Measurements from ENCODE around the gene IDUA. TPM values are rescaled to one million over a fixed set of nuclear protein-coding genes. Genes with fewer than 3 reads are reported as not detected.

The IDUA gene
- total and polyA plus RNA-seq, 2 of the 4 experiments (the other 2 are of a cell fraction): 0.72 to 12.5 TPM

DNA sequence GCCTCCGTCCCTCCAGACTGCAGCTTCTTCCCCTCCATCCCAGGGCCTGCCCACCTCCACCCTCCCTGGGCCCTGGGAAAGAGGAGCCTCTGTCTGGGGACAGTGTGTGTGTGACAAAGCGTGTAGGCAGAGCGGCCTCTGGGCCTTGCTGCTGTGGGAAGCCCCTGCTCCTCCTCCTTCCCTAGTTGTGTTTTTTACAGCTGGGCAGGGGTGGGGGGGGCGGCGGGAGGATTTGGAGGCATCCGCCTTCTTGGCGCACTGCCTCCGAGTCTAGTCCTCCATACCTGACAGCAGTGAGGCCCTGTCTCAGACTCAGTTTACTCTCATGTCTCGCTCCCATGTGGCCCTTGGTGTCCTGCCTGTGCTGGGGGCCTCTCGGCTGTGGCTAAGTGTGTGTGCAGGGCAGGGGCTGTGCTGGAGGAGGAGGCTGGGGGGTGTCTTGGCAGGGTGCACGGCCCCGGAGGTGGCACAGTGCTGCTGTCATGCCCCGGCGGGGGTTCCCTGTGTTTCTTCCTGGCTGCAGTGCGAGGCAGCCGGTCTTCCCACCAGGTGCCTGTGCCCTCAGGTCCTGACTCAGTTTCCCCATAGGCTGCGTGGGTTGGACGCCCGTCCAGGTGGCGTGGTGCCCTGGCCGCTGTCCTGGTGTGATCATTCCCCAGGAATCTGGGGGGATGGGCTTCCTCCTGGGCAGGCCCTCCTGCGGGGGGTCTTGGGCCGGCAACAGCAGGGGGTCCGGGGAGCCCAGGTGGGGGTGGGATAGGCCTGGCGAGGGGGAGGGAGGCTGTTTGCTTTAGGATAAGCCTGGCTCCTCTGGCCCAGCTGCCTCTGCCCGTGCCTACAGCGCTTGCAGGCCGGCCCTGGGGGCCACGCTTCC is 31.5 kb downstream of the IDUA start:
- peaks cover 3% of the 10 kb centered on the region; the same call in 1 of the 2 replicates for H3K36me3 ChIP-seq (ENCODE audit: control insufficient read depth, insufficient read depth, low read length)
- no peak for TF ChIP-seq BHLHE40 (IDR thresholded peaks at IDR 0.05; ENCODE audit: low read depth, low read length)
- TF ChIP-seq MXI1 (IDR thresholded peaks at IDR 0.05; ENCODE audit: borderline replicate concordance, low read depth, low read length): no peak
- no peak for TF ChIP-seq FOS (IDR thresholded peaks at IDR 0.05; ENCODE audit: low read depth, low read length)
- no peak for TF ChIP-seq POLR2A (IDR thresholded peaks at IDR 0.05; ENCODE audit: low read depth, low read length)
- TF ChIP-seq, protein P1, sequence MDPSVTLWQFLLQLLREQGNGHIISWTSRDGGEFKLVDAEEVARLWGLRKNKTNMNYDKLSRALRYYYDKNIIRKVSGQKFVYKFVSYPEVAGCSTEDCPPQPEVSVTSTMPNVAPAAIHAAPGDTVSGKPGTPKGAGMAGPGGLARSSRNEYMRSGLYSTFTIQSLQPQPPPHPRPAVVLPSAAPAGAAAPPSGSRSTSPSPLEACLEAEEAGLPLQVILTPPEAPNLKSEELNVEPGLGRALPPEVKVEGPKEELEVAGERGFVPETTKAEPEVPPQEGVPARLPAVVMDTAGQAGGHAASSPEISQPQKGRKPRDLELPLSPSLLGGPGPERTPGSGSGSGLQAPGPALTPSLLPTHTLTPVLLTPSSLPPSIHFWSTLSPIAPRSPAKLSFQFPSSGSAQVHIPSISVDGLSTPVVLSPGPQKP (IDR thresholded peaks at IDR 0.05; ENCODE audit: borderline replicate concordance, low read depth, low read length): no peak
- TF ChIP-seq RFX5 (IDR thresholded peaks at IDR 0.05; ENCODE audit: low read depth, low read length): no peak
- TF ChIP-seq MAZ (IDR thresholded peaks at IDR 0.05; ENCODE audit: borderline replicate concordance, low read depth, low read length): no peak
- no peak for TF ChIP-seq CHD1 (IDR thresholded peaks at IDR 0.05; ENCODE audit: low read depth, low read length)
- no peak for TF ChIP-seq NFE2L2 (IDR thresholded peaks at IDR 0.05; ENCODE audit: low read depth, low read length)
- no peak for TF ChIP-seq RCOR1 (IDR thresholded peaks at IDR 0.05; ENCODE audit: insufficient replicate concordance, low read length)
- TF ChIP-seq RAD21 (IDR thresholded peaks at IDR 0.05; ENCODE audit: low read length): no peak
- TF ChIP-seq SMC3 (IDR thresholded peaks at IDR 0.05; ENCODE audit: low read depth, low read length): no peak
- TF ChIP-seq, protein P2, sequence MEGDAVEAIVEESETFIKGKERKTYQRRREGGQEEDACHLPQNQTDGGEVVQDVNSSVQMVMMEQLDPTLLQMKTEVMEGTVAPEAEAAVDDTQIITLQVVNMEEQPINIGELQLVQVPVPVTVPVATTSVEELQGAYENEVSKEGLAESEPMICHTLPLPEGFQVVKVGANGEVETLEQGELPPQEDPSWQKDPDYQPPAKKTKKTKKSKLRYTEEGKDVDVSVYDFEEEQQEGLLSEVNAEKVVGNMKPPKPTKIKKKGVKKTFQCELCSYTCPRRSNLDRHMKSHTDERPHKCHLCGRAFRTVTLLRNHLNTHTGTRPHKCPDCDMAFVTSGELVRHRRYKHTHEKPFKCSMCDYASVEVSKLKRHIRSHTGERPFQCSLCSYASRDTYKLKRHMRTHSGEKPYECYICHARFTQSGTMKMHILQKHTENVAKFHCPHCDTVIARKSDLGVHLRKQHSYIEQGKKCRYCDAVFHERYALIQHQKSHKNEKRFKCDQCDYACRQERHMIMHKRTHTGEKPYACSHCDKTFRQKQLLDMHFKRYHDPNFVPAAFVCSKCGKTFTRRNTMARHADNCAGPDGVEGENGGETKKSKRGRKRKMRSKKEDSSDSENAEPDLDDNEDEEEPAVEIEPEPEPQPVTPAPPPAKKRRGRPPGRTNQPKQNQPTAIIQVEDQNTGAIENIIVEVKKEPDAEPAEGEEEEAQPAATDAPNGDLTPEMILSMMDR (conservative IDR thresholded peaks at IDR 0.05; ENCODE audit: low read depth, low read length): no peak
- TF ChIP-seq CEBPB (IDR thresholded peaks at IDR 0.05; ENCODE audit: low read depth, low read length): no peak
- TF ChIP-seq, protein P3, sequence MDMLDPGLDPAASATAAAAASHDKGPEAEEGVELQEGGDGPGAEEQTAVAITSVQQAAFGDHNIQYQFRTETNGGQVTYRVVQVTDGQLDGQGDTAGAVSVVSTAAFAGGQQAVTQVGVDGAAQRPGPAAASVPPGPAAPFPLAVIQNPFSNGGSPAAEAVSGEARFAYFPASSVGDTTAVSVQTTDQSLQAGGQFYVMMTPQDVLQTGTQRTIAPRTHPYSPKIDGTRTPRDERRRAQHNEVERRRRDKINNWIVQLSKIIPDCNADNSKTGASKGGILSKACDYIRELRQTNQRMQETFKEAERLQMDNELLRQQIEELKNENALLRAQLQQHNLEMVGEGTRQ (IDR thresholded peaks at IDR 0.05; ENCODE audit: low read depth, low read length): no peak
- H3K9me3 ChIP-seq (ENCODE audit: control insufficient read depth, insufficient read depth, low read length): no peaks in the 10 kb centered on the region
- no peak overlapping the region for H2AK5ac ChIP-seq (ENCODE audit: low read depth, low read length)
- no peak overlapping the region for H2BK120ac ChIP-seq (ENCODE audit: low read depth, low read length)
- peaks cover 21% of the 10 kb centered on the region for H4K20me1 ChIP-seq (ENCODE audit: insufficient read depth, low read length)
- no peak overlapping the region for H3K56ac ChIP-seq (ENCODE audit: extremely low read depth, insufficient read depth, low read length)
- dilution Hi-C loops (cut with HindIII; ENCODE audit: low sequenced_read_pairs, unreplicated experiment) (no loop called here), intact Hi-C loops (cut with micrococcal nuclease) (no loop called here), in situ Hi-C loops (cut with MboI; ENCODE audit: low sequenced_read_pairs) (no loop called here)
- ChIA-PET CTCF (no interaction called here), POLR2A (ENCODE audit: unreplicated experiment) (no interaction called here)
- H3K4me2 ChIP-seq (ENCODE audit: low read depth, low read length): no peak overlapping the region
- H3K27me3 ChIP-seq (ENCODE audit: control insufficient read depth, insufficient read depth, low read length): no peaks in the 10 kb centered on the region
- H2BK15ac ChIP-seq (ENCODE audit: low read depth, low read length): no peak overlapping the region
- H3K9me1 ChIP-seq (ENCODE audit: insufficient read depth, low read length): no peaks in the 10 kb centered on the region
- DNase-seq (no peak), ATAC-seq (ENCODE audit: low read depth) (no peak)
- no peak overlapping the region for H3K14ac ChIP-seq (replicated peaks; ENCODE audit: low read depth, low read length)
- H3K4me3 ChIP-seq (ENCODE audit: insufficient read depth, low read depth, low read length): no peak overlapping the region
- no peak overlapping the region for H3K23ac ChIP-seq (ENCODE audit: low read depth, low read length)
- 72% methylated on average over 6 of the region's 29 CpGs; no CpG with 5 or more reads in 1 of the 2 experiments for WGBS, 2 experiments (ENCODE audit: extremely low coverage in 2 of 2, insufficient read length in 1 of 2)
- peak overlapping the region; percentile 43 for H2AFZ ChIP-seq (replicated peaks; ENCODE audit: low read length, poor library complexity)
- no peak overlapping the region for H3K4ac ChIP-seq (ENCODE audit: low read depth, low read length)
- no peak overlapping the region for H3K9ac ChIP-seq (ENCODE audit: low read depth, low read length)
- H2BK20ac ChIP-seq (ENCODE audit: low read depth, low read length): no peak overlapping the region
- H3K18ac ChIP-seq (ENCODE audit: low read depth, low read length): no peak overlapping the region
- H2AK9ac ChIP-seq (replicated peaks; ENCODE audit: low read depth, low read length, poor library complexity): no peak overlapping the region
- no peaks in the 10 kb centered on the region; the same call in 1 of the 2 replicates for H3K4me1 ChIP-seq (ENCODE audit: control insufficient read depth, insufficient read depth, low read length)
- H3K27ac ChIP-seq (ENCODE audit: insufficient read depth, low read length): no peak overlapping the region
- H4K5ac ChIP-seq (ENCODE audit: low read depth, low read length): no peak overlapping the region
- no peak overlapping the region for H4K91ac ChIP-seq (ENCODE audit: insufficient read depth, low read depth, low read length)
- no TSS peak for BruUV-seq (replicated peaks)
- H4K8ac ChIP-seq (ENCODE audit: low read depth in 2 of 2, low read length in 2 of 2): no peak overlapping the region
- H2BK5ac ChIP-seq (ENCODE audit: low read depth, low read length, poor library complexity, severe bottlenecking): no peak overlapping the region
- peaks cover 0 to 9% of the 10 kb centered on the region in 2 experiments; a peak in 1 of 4 replicates for H3K79me1 ChIP-seq (ENCODE audit: low read depth in 1 of 2, low read length in 2 of 2)
